HepG2 (cell line): ENCODE results near the gene SRRM3. TPM values are rescaled to one million over a fixed set of nuclear protein-coding genes. Genes with fewer than 3 reads are reported as not detected.

Experiments
- AGO1 ChIP-seq: fragments of 200-400 bp; formaldehyde crosslinking; IDR thresholded peaks from 2 replicates; pipeline ENCODE4 v1.6.1; 2017; ENCODE audit warnings: mild to moderate bottlenecking, low read depth, low read length, moderate library complexity; ENCODE audit not compliant: poor library complexity, severe bottlenecking
- AHR ChIP-seq: IDR thresholded peaks from 2 replicates; pipeline ENCODE4 v1.6.1; 2018; ENCODE audit warnings: missing genetic modification reagents, missing compliant biosample characterization
- ATF1 ChIP-seq: IDR thresholded peaks from 2 replicates; pipeline ENCODE4 v1.6.1; 2016; ENCODE audit warnings: mild to moderate bottlenecking, control low read depth
- CBX1 ChIP-seq: IDR thresholded peaks from one replicate; pipeline ENCODE4 v1.6.1; 2016; ENCODE audit warnings: antibody characterized with exemption, low read depth
- ETS1 ChIP-seq: sonication (generic); formaldehyde crosslinking; IDR thresholded peaks from 2 replicates; pipeline ENCODE4 v1.4.0; 2020; ENCODE audit warnings: missing genetic modification reagents
- FOSL2 ChIP-seq: sonication (generic); formaldehyde crosslinking; IDR thresholded peaks from 2 replicates; pipeline ENCODE4 v1.4.0; 2020; ENCODE audit warnings: missing genetic modification reagents
- FOXP4 ChIP-seq: sonication (generic); formaldehyde crosslinking; IDR thresholded peaks from 2 replicates; pipeline ENCODE4 v1.4.0; 2020; ENCODE audit warnings: missing genetic modification reagents
- HNRNPL ChIP-seq: fragments of 200-400 bp; formaldehyde crosslinking; IDR thresholded peaks from 2 replicates; pipeline ENCODE4 v1.6.1; 2017; ENCODE audit warnings: mild to moderate bottlenecking, low read depth, low read length
- MYC ChIP-seq: sonication (generic); formaldehyde crosslinking; IDR thresholded peaks from 2 replicates; pipeline ENCODE4 v1.9.0; 2021; ENCODE audit warnings: missing genetic modification reagents, borderline replicate concordance
- NCOA5 ChIP-seq: sonication (generic); formaldehyde crosslinking; IDR thresholded peaks from 2 replicates; pipeline ENCODE4 v1.4.0; 2020; ENCODE audit warnings: missing genetic modification reagents
- RCOR2 ChIP-seq: IDR thresholded peaks from 2 replicates; pipeline ENCODE4 v1.6.1; 2016; ENCODE audit warnings: missing biosample characterization, missing genetic modification reagents
- RFXAP ChIP-seq: sonication (generic); formaldehyde crosslinking; IDR thresholded peaks from 2 replicates; pipeline ENCODE4 v1.4.0; 2020; ENCODE audit warnings: missing genetic modification reagents, borderline replicate concordance
- SIN3A ChIP-seq: IDR thresholded peaks from 2 replicates; pipeline ENCODE4 v1.6.1; 2011; ENCODE audit warnings: low read depth, mild to moderate bottlenecking, control low read depth, low read length, borderline replicate concordance
- SIX4 ChIP-seq: sonication (generic); formaldehyde crosslinking; IDR thresholded peaks from 2 replicates; pipeline ENCODE4 v1.4.0; 2020; ENCODE audit warnings: missing genetic modification reagents
- SMYD3 ChIP-seq: sonication (generic); formaldehyde crosslinking; IDR thresholded peaks from 2 replicates; pipeline ENCODE4 v1.8.1; 2023; ENCODE audit warnings: mild to moderate bottlenecking, missing genetic modification reagents
- SOX6 ChIP-seq, 2 experiments: fragments of 450-650 bp in 1 of 2; sonication (generic) in 1 of 2; formaldehyde crosslinking in 1 of 2; IDR thresholded peaks; 2 replicates each; pipeline versions ENCODE4 v1.4.0 to v1.6.1; 2017 to 2020; ENCODE audit warnings: antibody characterized with exemption in 1 of 2, mild to moderate bottlenecking in 1 of 2, missing genetic modification reagents in 1 of 2
- ZNF205 ChIP-seq: IDR thresholded peaks from 2 replicates; pipeline ENCODE4 v1.6.1; 2018; ENCODE audit warnings: missing biosample characterization, missing genetic modification reagents
- ZNF333 ChIP-seq: sonication (generic); formaldehyde crosslinking; IDR thresholded peaks from 2 replicates; pipeline ENCODE4 v1.4.0; 2020; ENCODE audit warnings: mild to moderate bottlenecking, missing genetic modification reagents, borderline replicate concordance
- ZNF558 ChIP-seq: sonication (generic); formaldehyde crosslinking; IDR thresholded peaks from 2 replicates; pipeline ENCODE4 v1.9.0; 2022; ENCODE audit warnings: mild to moderate bottlenecking, missing genetic modification reagents, borderline replicate concordance
- ZNF605 ChIP-seq: sonication (generic); formaldehyde crosslinking; IDR thresholded peaks from 2 replicates; pipeline ENCODE4 v1.8.0; 2022; ENCODE audit warnings: mild to moderate bottlenecking, missing genetic modification reagents
- ZNF619 ChIP-seq: sonication (generic); formaldehyde crosslinking; IDR thresholded peaks from 2 replicates; pipeline ENCODE4 v1.4.0; 2020; ENCODE audit warnings: mild to moderate bottlenecking, missing genetic modification reagents
- ZNF652 ChIP-seq: IDR thresholded peaks from 2 replicates; pipeline ENCODE4 v1.6.1; 2016; ENCODE audit warnings: low read depth, borderline replicate concordance
- ZNF710 ChIP-seq: sonication (generic); formaldehyde crosslinking; IDR thresholded peaks from 2 replicates; pipeline ENCODE4 v1.5.0; 2020; ENCODE audit warnings: mild to moderate bottlenecking, missing genetic modification reagents, borderline replicate concordance
- ZNF720 ChIP-seq: sonication (generic); formaldehyde crosslinking; IDR thresholded peaks from 2 replicates; pipeline ENCODE4 v1.4.0; 2020; ENCODE audit warnings: missing genetic modification reagents
- ZNF878 ChIP-seq: sonication (generic); formaldehyde crosslinking; IDR thresholded peaks from 2 replicates; pipeline ENCODE4 v1.8.1; 2023; ENCODE audit warnings: mild to moderate bottlenecking, missing genetic modification reagents, moderate library complexity
- polyA plus RNA-seq, 8 experiments: library from polyadenylated mRNA; depleted of rRNA in 3 of 8; stranded (reverse) in 7 of 8; unstranded in 1 of 8; fragments of >200 nt; fragmentation: Illumina TruSeq in 4 of 8; extraction: Trizol in 4 of 8; gene quantifications; 2 replicates each; pipeline versions ENCODE4 v1.2.1 to v1.2.3, GENCODE V29; 2011 to 2016; ENCODE audit warnings: low read depth in 4 of 8, missing spikeins in 1 of 8, mixed read lengths in 1 of 8; ENCODE audit not compliant: insufficient read depth in 1 of 8
- total RNA-seq, 5 experiments: library from RNA; depleted of rRNA; stranded (reverse); fragments of >200 nt; fragmentation: Illumina TruSeq; extraction: Trizol; gene quantifications; 2 replicates each; pipeline ENCODE4 v1.2.3, GENCODE V29; 2016; ENCODE audit warnings: low read depth in 1 of 5
- TF ChIP-seq, protein P1 (sequence below): sonication (generic); formaldehyde crosslinking; IDR thresholded peaks from 2 replicates; pipeline ENCODE4 v1.4.0; 2020; ENCODE audit warnings: mild to moderate bottlenecking, missing genetic modification reagents

The SRRM3 gene
- total and polyA plus RNA-seq, 2 of the 13 experiments (the other 11 are each of a cell fraction or from before 2014, with no cell fraction given): 0.13 to 0.54 TPM

DNA sequence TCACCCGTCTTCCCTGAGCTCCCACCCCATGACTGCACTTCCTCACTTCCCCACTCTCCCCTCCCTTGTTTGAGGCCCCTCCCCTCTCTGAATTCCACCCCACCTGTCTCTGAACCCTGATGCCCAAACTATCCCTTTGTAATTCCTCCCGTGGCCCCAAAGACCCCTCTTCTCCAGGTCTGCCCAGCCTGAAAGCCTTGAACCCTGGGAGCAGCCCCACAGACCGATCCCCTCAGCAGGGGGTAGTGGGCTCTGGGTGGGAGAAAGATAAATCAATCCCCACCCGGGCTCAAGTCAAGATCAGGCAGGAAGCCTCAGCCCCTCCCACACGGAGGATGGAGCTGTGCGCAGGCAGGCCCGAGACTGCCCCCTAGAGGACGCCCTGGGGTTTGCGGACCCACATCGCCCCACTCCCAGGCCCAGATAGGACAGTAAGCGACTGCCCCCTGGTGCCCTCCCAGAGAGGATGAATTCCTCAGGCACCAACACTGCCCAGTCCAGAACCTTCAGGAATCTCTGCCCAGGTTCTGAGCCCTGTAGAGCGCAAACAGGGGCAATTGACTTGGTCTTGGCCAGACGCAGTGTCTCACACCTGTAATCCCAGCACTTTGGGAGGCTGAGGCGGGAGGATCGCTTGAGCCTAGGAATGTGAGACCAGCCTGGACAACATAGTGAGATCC, 112.5 kb downstream of the SRRM3 start (continued):
- 0 out of 2 replicates have a peak, but pooled peaks have one; percentile 17 for TF ChIP-seq SIX4 (CRISPR knock-in tag)
- peak; percentile 51; the same call in 1 of the 2 replicates for TF ChIP-seq RCOR2 (CRISPR knock-in tag)
- no peak for TF ChIP-seq NCOA5 (CRISPR knock-in tag)
- peak; percentile 92 for TF ChIP-seq RFXAP (CRISPR knock-in tag)
- TF ChIP-seq ZNF619 (CRISPR knock-in tag): peak; percentile 78; the same call in 1 of the 2 replicates
- TF ChIP-seq SMYD3 (CRISPR knock-in tag): no peak
- peak; percentile 49; the same call in 1 of the 2 replicates for TF ChIP-seq FOXP4 (CRISPR knock-in tag)
- no peak for TF ChIP-seq AGO1
- peak; percentile 75 for TF ChIP-seq FOSL2 (CRISPR knock-in tag)
- peak; percentile 65; the same call in 1 of the 2 replicates for TF ChIP-seq ZNF710
- 0 out of 2 replicates have a peak, but pooled peaks have one; percentile 69 for TF ChIP-seq HNRNPL
- TF ChIP-seq AHR (CRISPR knock-in tag): peak; percentile 76; the same call in 1 of the 2 replicates
- TF ChIP-seq SOX6 (IDR thresholded peaks at IDR 0.05): no peak
- peak; percentile 48; the same call in 1 of the 2 replicates for TF ChIP-seq SOX6 (CRISPR knock-in tag; IDR thresholded peaks at IDR 0.05)
- TF ChIP-seq ZNF605 (CRISPR knock-in tag): no peak
- no peak for TF ChIP-seq ETS1
- no peak for TF ChIP-seq ATF1
- TF ChIP-seq ZNF333 (CRISPR knock-in tag): 0 out of 2 replicates have a peak, but pooled peaks have one; percentile 27
- TF ChIP-seq, protein P1, sequence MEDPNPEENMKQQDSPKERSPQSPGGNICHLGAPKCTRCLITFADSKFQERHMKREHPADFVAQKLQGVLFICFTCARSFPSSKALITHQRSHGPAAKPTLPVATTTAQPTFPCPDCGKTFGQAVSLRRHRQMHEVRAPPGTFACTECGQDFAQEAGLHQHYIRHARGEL (CRISPR knock-in tag): no peak
- TF ChIP-seq SIN3A: no peak
- no peak for TF ChIP-seq ZNF558 (CRISPR knock-in tag)
- no peak for TF ChIP-seq ZNF878 (CRISPR knock-in tag)
- peak; percentile 57; the same call in 1 of the 2 replicates for TF ChIP-seq MYC (CRISPR knock-in tag)
- TF ChIP-seq ZNF720 (CRISPR knock-in tag): no peak
- peak; percentile 75; the same call in 1 of the 2 replicates for TF ChIP-seq ZNF205 (CRISPR knock-in tag)
- TF ChIP-seq ZNF652: peak; percentile 35; the same call in 1 of the 2 replicates
- TF ChIP-seq CBX1: no peak
